Muscle of arm (tissue), 12 donors: Measurements from ENCODE around the gene PAX5. TPM values are rescaled to one million over a fixed set of nuclear protein-coding genes. Genes with fewer than 3 reads are reported as not detected.

Experiments
- DNase-seq: peaks from one replicate; pipeline ENCODE4 v3.0.0-alpha.2; 2013
- polyA plus RNA-seq, 12 donors: library from polyadenylated mRNA; unstranded; fragments of 120-200 nt; gene quantifications; one replicate each; pipeline ENCODE4 v1.2.1, GENCODE V29; 2013; ENCODE audit not compliant: insufficient read length in 12 of 12

The PAX5 gene
- polyA plus RNA-seq, 12 donors: 0.04 to 1.7 (median 0.19) TPM; not detected in 2

DNA sequence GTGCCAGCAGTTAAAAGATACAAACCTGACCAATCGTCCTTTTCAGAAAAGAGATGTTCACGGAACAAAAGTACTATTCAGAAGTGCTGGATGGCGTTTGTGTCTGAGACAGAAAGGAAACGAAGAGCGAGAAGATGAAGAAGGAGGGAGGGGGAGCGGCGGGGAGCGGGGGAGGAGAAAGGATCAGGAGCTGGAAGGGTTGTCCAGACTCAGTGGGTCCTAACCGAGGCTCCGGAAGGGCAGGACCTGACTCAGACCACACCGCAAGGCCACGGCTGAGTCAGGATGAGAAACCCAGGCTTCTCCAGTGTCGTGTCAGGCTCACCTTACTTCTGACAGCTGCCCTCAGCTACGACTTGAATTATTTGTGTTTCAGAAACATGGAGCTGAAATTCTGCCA, 46.2 kb downstream of the PAX5 start:
- no peak for DNase-seq

DNA sequence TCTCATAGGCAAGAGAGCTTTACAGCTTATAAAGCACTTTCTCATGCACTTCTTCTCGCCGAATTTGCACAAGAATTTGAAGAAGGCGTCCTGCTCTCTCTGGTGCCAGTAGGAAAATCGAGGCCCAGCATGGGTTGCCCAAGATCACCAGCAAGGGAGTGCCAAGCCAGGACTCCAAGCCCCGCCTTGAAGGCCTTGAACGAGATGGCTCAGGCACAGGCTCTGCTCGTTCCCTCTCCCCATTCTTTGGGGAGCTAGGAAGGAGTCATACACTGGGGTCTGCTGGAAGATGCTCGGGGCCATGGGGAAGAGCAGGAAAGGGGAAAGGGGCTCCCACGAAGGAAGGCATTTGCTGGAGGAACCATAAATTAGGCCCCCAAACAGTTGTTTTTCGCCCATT, 46.7 kb downstream of the PAX5 start:
- no peak for DNase-seq

DNA sequence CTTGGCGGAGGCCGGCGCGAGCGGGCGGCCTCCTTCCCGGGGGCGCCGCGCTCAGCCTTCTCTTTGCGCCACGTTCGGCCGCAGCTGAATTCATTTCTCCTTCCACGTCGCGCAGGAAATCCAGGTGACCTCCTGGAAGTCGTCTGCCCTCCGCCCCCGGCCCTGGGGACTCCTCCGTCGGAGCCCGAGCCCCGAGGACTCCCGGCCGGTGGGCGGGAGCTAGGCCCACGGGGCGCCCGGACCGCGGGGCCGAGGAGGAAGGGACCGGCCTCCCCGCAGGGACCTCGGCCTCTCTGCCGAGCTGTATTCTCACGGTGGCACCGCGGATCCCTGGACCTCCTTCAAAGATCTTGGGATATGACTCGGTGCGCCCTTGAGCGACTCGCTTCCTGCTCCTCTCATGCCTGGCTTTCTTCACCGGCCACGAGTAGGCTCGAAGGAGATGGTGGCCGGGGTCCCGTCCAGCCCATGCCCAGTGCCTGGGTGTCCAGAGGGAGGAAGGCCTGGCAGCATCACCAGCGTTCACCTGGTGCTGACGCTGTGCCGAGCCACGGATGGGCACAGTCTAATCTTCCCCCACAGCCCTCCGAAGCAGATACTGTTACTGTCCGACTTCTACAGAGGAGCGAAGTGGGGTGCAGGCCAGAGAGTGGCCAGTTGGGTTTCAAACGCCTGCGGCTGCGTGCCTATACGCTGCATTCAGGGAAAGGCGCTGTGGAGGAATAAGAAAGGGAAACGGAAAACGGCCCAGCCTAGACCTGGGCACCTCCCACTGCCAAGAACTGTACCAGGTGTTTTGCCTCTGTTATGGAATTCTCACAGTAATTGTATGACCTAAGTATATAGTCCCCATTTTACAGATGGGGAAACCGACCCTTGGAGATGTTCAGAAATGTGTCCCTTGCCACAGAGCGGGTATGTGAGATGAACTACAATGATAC, 47.3 kb downstream of the PAX5 start:
- DNase-seq: no peak

DNA sequence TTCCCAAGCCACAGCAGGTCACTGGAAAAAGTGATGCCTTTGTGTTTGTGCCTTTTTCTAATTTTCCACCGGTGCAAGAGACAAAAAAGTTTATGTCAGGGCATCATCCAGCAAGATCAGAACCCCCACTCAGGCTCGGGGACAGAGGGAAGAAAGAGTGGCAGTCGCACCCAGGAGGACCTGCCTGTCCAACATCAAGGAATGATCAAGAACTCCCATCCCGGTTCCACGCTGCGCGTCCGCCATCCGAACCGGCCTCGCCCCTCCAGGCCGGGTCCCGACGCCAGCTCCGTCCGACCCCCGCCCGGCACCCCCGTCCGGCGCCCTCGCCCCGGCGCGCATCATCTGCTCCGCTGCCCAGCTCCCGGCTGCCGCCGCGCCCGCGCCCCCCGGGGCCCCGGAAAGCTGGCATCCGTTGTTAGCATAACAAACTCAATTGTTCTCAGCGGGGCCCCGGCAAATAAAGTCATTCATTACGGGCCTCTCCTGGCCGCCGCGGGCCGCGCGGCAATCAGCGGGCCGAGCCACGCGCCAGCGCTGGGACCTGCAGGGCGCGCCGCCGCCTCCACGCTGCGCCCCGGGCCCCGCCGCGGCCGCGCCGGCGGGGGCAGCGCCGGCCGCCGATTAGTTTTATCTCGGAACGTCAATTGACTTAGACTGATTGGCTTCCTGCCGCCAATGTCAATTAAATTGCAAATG, 48.1 kb downstream of the PAX5 start:
- no peak for DNase-seq

DNA sequence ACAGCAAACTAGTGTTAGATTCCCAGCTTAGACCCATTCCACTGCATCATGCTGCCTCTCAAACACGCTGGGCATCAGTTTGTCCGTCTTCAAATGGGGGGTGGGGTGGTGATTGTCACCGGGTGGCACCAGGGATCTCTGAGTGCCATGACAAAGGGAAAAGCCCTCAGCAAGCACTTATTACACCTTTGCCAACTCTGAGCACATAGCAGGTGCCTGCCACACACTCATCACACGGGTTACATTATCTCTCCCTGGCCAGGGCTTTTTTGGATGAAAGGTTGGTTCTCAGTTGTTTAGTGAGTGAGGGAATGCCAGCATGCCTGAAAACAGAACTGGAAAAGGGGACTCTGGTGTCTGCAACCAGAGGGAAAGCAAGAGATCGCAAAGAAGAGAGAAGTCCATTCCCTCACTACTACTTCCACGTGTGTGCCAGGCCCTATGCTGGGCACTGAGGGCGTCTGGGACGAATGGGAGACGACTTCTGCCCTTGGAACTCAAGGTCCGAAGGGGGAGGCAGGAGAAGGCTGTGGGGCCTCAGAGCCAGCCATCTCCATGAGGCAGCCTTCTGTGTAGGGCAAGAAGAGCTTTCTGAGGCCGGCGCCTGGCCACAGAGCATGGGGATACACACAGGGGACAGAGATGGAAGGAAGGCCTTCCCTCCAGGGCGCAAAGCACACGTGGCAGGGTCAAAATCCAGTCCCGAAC, 48.9 kb downstream of the PAX5 start:
- DNase-seq: no peak

DNA sequence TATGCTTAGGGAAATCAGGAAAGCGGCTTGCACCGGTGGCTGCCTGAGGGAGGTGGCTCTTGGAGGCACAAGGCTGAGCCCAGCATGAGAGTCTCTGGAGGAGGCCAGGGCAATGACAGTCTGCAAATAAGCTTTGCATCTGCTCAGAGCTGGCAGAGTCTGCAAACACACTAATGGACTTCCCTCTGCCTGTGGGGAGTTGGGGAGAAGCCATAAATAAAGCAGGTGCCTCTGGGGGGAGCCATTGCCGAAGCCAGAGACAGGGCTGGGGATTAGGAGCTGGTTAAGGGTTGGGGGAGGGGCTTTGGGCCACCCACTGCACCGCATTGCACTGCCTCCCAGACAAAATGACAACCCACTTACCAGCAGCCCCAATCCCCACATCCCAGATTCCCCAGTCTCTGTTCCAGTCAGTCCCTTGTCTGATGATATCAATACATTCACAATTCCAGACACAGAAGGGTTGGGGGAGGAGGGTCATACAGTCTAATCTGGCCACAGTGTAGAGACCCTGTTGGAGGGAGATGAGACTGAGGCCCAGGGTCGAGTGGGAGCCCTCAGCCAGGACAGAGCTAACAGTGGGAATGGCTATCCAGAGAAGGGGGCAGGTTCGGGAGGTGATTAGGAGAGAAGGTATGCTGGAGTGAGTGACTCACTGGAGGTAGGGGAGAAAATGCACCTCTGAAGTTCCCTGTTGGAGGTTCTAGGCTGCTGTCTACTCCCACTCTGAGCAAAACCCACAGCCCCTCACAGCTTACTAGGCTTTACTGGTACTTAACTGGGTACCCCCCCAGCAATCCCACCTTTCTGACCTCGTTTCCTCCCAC, 53.7 kb downstream of the PAX5 start:
- no peak for DNase-seq

DNA sequence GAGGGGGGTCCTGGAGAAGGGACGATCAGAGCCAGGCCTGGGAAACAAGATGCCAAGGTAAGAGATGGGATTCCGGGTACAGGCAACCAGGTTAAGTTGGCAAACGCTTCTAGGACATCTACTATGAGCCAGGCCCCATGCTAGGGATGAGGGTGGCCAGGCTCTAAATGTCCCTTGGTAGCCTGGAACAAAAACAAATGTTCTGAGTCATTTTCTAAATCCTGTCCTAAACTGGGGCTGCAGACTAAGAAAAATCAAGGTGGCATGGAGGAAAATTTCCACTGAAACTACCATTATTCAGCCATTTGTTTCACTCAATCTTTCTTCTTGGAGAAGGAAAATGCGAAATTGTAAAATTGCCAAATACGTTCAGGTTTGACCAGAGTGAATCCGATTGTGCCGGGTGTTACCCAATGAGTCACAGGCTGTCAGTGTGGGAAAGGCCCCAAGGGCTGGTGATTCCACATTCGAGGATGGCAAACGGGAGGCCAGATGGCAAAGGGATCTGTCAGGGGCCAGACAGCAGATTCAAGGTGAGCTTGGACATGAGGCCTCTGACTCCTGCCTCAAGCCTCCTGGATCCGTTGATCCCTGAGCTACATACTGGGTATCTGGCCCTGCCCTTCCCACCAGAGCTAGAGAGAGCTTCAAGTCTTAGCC, 57.6 kb downstream of the PAX5 start:
- no peak for DNase-seq

DNA sequence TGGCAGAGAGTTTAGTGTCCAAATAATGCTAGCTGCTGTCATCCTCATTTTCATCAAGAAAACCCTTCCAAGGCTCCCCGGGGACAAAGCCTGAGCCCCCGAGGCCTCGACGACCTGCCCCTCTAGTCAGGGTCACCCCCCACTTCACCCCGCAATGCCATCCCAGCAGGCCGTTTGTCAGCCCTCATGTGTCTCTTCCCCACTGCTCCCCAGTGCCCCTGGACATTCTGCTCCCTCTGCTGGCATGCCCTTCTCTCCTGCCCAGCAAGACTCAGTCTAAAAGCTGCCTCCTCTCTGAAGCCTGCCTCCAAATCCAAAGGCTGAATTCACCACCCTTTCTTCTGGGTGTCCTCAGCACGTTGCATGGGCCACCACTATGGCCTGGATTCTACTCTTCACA, 59.3 kb downstream of the PAX5 start:
- DNase-seq: no peak

DNA sequence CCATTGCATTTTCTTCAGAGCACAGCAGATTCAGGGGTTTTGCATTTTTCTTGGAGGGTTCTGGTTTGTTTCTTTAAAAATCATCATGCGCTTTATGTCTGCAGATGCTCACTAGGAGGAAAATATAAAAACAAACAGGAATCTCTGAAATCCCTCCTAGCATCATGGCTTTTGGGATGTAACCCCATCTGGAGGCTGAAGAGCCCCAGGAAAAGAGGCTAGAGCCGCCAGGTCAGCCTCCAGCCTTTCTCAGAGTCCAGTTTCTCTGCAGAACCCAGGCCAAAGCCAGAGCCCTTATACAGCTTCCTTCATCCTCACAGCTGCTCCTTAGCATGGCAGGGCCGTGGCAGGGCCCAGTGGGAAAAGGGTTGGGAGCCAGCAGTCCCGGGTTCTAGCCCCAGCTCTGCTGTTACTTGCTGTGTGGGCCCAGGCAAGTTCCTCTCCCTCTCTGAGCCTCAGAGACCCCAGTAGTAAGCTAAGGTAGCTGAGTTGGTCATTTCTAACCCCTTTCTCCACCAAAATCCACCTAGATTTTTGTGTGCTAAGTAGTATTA, 62.1 kb downstream of the PAX5 start:
- DNase-seq: no peak

DNA sequence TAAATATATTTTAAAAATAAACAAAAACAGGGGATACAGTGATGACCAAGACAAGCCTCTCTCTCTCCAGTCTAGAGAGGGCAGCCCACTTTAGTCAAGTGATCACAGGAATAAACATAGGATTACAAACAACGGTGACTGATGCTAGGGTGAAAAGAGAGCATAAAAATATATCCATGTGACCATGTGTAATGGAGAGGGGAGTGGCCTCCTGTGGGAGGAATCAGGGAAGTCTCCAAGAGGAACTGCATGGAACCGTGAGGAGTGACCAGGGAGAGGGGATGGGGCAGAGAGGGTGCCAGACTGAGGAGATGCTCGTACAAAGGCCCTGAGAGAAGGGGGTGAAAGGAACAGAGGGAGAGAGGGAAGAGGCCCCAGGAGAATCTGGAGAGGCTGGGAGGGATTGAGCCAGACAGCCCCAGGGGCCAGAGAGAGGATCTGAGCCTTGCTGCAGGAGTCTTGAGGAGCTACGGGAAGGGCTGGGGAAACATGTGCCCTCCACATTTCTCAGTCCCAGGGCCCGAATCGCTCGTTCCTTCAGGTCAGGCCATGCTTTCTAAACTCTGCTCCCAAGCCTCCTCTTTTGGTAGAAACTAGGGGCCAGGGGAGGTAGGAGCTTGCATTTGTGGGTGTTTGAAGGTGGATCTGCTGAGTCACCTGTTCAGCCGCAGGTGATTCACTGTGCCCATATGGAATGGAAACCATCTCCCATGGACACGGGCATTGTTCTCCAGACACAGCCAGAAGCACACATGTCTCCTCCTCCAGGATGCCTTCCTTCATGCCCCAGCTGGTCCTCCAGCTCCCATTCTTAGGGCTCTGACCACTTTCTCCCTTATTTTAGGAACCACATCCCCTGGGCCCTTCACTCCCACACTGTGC, 63.8 kb downstream of the PAX5 start:
- no peak for DNase-seq

DNA sequence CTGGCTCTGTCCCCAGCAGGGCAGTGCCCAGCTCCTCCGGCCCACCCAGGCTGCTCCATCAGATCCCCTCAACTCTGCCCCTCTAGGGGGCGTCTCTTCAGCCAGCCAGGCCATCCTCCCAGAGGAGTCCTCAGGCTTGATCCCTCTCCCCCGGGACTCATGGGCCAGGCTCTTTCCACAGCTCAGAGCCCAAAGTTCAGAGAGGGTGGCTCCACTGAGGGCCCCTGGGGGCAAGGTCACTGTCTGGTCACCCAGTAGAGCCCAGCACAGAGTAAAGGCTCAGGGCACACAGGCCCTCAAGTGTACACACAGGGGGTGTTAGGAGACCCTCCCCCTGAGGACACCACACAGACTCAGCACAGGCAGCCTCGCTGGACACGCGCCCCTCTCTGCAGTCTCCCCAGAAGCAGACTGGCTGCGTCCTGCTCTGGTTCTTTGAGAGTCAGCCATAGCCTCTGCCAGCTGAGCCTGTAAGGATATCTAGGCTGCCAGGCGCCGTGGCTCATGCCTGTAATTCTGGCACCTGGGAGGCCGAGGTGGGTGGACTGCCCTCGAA, 64.8 kb downstream of the PAX5 start:
- DNase-seq: no peak

DNA sequence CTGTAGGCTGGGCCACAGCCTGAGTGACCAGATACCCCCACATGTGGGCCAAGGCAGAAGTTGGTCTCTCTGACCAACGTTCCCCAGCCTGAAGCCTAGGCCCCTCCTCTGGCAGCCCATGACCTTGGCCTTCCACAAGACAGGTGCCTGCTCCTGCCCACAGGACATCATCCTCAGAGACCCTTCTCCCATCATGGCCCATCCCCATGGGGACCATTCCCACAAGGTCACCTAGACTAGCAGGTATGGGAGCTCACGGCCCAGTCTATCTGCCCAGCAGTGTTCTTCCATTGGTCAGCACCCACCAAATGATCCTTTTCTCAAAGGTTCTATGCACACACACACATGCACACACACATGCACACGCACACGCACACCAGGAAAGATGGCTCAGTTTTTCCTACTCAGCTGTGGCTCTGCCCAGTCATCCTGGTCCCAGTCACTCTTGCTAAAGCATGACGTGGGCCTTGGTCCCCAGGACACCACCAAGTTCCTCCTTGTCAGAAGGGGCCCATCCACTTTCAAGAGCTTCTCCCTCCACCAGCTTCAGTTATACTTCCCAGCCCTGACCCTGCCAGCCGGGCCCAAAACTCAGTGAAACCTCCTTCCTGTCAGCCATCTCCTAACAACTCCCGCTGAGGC, 65.4 kb downstream of the PAX5 start:
- no peak for DNase-seq

DNA sequence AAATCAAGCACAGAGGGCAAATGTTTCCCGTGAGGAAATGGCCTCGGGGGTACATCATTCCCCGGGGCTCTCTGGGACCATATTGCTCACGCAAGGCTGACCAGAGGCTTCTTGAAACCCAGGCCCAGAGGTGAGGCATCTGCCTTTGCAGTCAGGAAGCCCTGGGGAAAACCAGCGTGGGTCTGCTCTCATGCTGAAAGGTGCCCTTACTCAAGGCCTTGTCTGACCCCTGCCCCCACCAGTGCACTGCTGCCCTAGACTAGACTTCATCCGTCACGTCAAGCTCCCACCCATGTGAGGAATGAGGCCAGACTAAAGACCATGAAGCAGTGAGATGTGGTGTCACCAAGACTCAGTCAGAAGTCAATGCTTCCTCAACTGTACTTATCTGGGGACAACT, 66.1 kb downstream of the PAX5 start:
- no peak for DNase-seq

DNA sequence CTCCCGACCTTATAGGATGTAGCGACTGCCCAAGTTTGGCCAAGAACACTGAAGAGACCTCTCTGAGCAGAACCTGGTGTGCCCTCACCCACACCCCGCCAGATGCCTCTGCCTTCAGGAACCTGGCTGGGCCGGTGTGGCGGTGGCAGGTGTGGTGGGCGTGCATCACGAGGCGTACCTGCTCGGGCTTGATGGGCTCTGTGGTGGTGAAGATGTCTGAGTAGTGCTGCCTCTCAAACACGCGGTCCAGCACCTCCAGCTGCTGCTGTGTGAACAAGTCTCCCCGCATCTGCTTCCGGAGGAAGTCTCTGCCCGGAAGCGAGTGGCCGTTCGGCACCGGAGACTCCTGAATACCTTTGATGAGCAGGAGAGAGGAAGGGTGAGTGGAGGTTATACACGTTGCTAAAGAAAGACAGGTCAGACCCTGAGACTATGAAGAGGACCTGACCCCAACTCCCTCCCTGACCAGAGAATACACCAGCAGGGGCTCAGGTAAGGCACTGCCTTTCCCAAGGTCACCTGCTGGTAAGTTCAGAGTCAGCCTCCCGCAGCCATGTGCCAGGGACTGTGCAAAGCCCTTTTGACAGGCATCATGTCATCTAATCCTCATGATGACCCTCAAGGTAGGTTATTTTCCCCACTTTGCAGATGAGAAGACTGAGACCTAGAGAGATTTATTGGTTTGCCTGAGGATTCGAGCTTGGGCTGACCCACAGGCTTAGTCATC, 67.5 kb downstream of the PAX5 start:
- no peak for DNase-seq

DNA sequence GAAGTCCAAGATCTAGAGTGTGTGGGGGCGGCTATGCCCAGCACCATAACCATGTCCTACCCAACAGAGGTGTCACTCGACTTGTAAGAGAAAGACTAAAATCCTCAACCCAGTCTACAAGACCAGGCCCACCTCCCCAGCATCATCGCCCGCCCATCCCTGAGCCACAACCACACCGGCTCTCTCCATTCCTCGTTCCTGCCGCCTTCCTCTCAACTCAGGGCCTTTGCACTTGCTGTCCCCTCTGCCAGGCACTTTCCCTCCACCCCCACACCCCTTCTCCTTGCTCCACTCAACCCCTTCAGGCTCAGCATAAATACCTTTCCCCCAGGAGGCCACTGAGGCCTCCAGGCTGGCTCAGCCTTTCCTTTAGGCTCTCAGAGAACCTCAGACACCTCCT, 69.3 kb downstream of the PAX5 start:
- no peak for DNase-seq

DNA sequence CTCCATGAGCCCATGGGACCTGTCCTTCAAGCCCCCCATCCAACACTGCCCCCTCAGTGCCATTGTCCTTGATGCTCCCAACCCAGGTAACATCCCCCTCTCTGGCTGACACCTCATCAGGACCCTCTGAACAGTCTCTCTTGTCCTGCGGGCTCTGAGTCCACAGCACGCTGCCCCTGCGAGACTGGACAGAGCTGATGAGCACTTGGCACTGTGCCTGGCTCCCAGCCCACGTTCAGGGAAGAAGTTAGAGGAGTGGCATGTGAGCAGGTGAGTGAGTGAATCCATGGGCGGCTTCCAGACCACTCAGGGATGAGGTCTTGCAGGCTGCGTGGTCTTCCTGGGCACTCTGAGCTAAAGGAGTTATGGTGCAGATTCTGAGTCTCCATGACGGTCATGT, 70.7 kb downstream of the PAX5 start:
- no peak for DNase-seq

DNA sequence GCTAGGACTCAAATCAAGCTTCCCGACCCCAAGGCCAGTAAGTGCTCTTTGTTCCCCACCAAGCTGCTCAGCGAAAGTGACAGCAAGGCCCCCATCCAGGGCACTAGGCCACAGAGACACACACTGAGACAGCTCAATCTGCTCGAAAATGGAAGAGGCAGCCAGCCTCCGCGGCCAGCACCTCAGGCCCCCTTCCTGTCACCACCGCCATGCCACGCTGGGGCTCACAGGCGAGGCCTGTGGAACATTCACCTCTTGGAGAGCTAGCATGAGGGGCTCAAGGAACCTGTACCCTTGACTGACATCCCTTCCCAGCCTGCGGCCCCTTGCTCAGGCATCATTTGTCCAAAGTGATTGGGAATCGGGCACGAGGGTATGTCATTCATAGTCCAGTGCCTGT, 71.4 kb downstream of the PAX5 start:
- DNase-seq: no peak
